Mucosa of gallbladder (tissue), 1 donor: Measurements from ENCODE around the gene TXNRD2. TPM values are rescaled to one million over a fixed set of nuclear protein-coding genes. Genes with fewer than 3 reads are reported as not detected.
"Not testable (repeated sequence)": the region's sequence is repeated elsewhere in the genome, so short reads cannot be mapped to it uniquely, and the experiment has no call there.

Experiments used
- DNase-seq: peaks from one replicate; pipeline ENCODE4 v3.0.0-alpha.2; 2020; ENCODE audit warnings: low spot score
- total RNA-seq: library from RNA; stranded (reverse); gene quantifications from one replicate; pipeline ENCODE4 v1.2.1, GENCODE V29; 2021
- donor health status: DM: no; HTN: no; CAD: no.

TXNRD2 gene
- total RNA-seq, 1 donor from 2014 or later = 26.9 TPM

GRCh38 chr22:19890502-19891316 is 50.9 kb downstream of the TXNRD2 start:
- no peak for DNase-seq

GRCh38 chr22:19889951-19890350 is 51.7 kb downstream of the TXNRD2 start:
- no peak for DNase-seq

GRCh38 chr22:19888131-19888746 is 53.4 kb downstream of the TXNRD2 start:
- no peak for DNase-seq

- DNase-seq = no peak
These were observed 54.2 kb downstream of the TXNRD2 start for GRCh38 chr22:19887256-19887985.

GRCh38 chr22:19886605-19887255 is 54.9 kb downstream of the TXNRD2 start:
- DNase-seq = no peak

GRCh38 chr22:19885841-19886592 is 55.6 kb downstream of the TXNRD2 start:
- no peak for DNase-seq

- no peak for DNase-seq
These were observed 56.5 kb downstream of the TXNRD2 start for GRCh38 chr22:19884954-19885751.

GRCh38 chr22:19884161-19884953 is 57.3 kb downstream of the TXNRD2 start:
- DNase-seq = no peak

- not testable (repeated sequence) for DNase-seq
These were observed 58.2 kb downstream of the TXNRD2 start for GRCh38 chr22:19883446-19883845.

- DNase-seq = no peak
These were observed 58.9 kb downstream of the TXNRD2 start for GRCh38 chr22:19882446-19883381.

- DNase-seq = peak; percentile 45
These were observed 60.6 kb downstream of the TXNRD2 start for GRCh38 chr22:19880786-19881569.

GRCh38 chr22:19879992-19880785 is 61.4 kb downstream of the TXNRD2 start:
- DNase-seq = no peak

GRCh38 chr22:19879643-19879991 is 62.0 kb downstream of the TXNRD2 start:
- no peak for DNase-seq

- DNase-seq = no peak
These were observed 62.4 kb downstream of the TXNRD2 start for GRCh38 chr22:19879246-19879570.

GRCh38 chr22:19878461-19879245 is 63.0 kb downstream of the TXNRD2 start:
- DNase-seq = no peak

- no peak for DNase-seq
These were observed 63.8 kb downstream of the TXNRD2 start for GRCh38 chr22:19877626-19878339.
